Brain microvascular endothelial cell (primary cell): Measurements from ENCODE around the gene RETREG3.

ENCODE experiments used
- DNase-seq: peaks from one replicate; pipeline ENCODE4 v3.0.0-alpha.2; 2020
- H3K27ac ChIP-seq: fragments of 250-450 bp; sonication (Bioruptor Pico); 2 replicates; pipeline ENCODE4 v1.5.1; 2020; ENCODE audit warnings: mild to moderate bottlenecking, moderate library complexity
- H3K27me3 ChIP-seq: fragments of 250-450 bp; sonication (Bioruptor Pico); replicated peaks from 2 replicates; pipeline ENCODE4 v1.5.1; 2020; ENCODE audit warnings: mild to moderate bottlenecking
- H3K36me3 ChIP-seq: fragments of 250-450 bp; sonication (Bioruptor Pico); replicated peaks from 2 replicates; pipeline ENCODE4 v1.5.1; 2020; ENCODE audit warnings: mild to moderate bottlenecking
- H3K4me3 ChIP-seq: 2 replicates; pipeline ENCODE4 v1.5.1; 2011; ENCODE audit warnings: low read depth, mild to moderate bottlenecking, control low read depth, low read length, moderate library complexity
- CTCF ChIP-seq: IDR thresholded peaks from 2 replicates; pipeline ENCODE4 v1.5.1; 2011; ENCODE audit warnings: low read depth, mild to moderate bottlenecking, moderate library complexity, low read length, control low read depth, inconsistent platforms; ENCODE audit errors: missing control alignments
- in situ Hi-C: cut with HindIII; loops from 2 replicates; pipeline ENCODE4 v1.10.0; 2017; ENCODE audit warnings: low sequenced_read_pairs, low pct_ligation_motif_present

Gene RETREG3

GRCh38 chr17:42563543-42563942 lies 45.6 kb downstream of the RETREG3 start:
- Histone ChIP-seq H3K27me3 (no peaks in the 10 kb centered on the region), H3K27ac (no peak overlapping the region), H3K36me3 (peaks cover 24% of the 10 kb centered on the region), H3K4me3 (no peak overlapping the region)
- no peak for DNase-seq
- in situ Hi-C loops = no loop called here
- no peak for TF ChIP-seq CTCF

GRCh38 chr17:42563143-42563509 lies 46.0 kb downstream of the RETREG3 start:
- no peak for DNase-seq
- H3K27me3 ChIP-seq = no peaks in the 10 kb centered on the region
- no peak for TF ChIP-seq CTCF
- in situ Hi-C loops = no loop called here
- H3K27ac ChIP-seq = peak overlapping the region; percentile 81
- peak overlapping the region; percentile 87 for H3K4me3 ChIP-seq
- H3K36me3 ChIP-seq = peaks cover 21% of the 10 kb centered on the region

GRCh38 chr17:42562388-42563142 lies 46.6 kb downstream of the RETREG3 start:
- Histone ChIP-seq H3K27ac (peak overlapping the region; percentile 81), H3K4me3 (peak overlapping the region; percentile 87), H3K36me3 (peaks cover 21% of the 10 kb centered on the region), H3K27me3 (no peaks in the 10 kb centered on the region)
- in situ Hi-C loops = no loop called here
- no peak for TF ChIP-seq CTCF
- DNase-seq = no peak

- in situ Hi-C loops = no loop called here
- H3K27me3 ChIP-seq = no peaks in the 10 kb centered on the region
- peak within 1 kb of the TSS; percentile 87 for H3K4me3 ChIP-seq
- TF ChIP-seq CTCF = no peak
- peak within 1 kb of the TSS; percentile 81 for H3K27ac ChIP-seq
- peak; percentile 96 for DNase-seq
- peaks cover 21% of the 10 kb centered on the region for H3K36me3 ChIP-seq
Observed at GRCh38 chr17:42561897-42562387, 47.2 kb downstream of the RETREG3 start, which contains the start of gene COASY. TSS of gene COASY (plus strand) at chr17:42562148. CDS start at chr17:42562623, 475 bp downstream.

- no peak for TF ChIP-seq CTCF
- no peak overlapping the region for H3K27ac ChIP-seq
- DNase-seq = no peak
- H3K36me3 ChIP-seq = peaks cover 11% of the 10 kb centered on the region
- H3K27me3 ChIP-seq = no peaks in the 10 kb centered on the region
- in situ Hi-C loops = no loop called here
- H3K4me3 ChIP-seq = no peak overlapping the region
Observed at GRCh38 chr17:42560246-42560645, 48.9 kb downstream of the RETREG3 start.

- no peak for TF ChIP-seq CTCF
- in situ Hi-C loops = no loop called here
- Histone ChIP-seq H3K36me3 (no peaks in the 10 kb centered on the region), H3K27ac (no peak overlapping the region), H3K27me3 (no peaks in the 10 kb centered on the region), H3K4me3 (no peak overlapping the region)
- no peak for DNase-seq
Observed at GRCh38 chr17:42559075-42559474, 50.1 kb downstream of the RETREG3 start.
